ENCODE results near the gene CTDSPL. TPM values are rescaled to one million over a fixed set of nuclear protein-coding genes. Genes with fewer than 3 reads are reported as not detected.

Gene CTDSPL
- total and polyA plus RNA-seq, 5 experiments from 2014 or later = 0.26 to 0.99 (median 0.45) TPM

GRCh38 chr3:37912052-37912733 is 50.5 kb downstream of the CTDSPL start:
- H3K4me3 Mint-ChIP-seq = no peak overlapping the region
- peaks cover 0 to 17% (median 2%) of the 10 kb centered on the region in 9 donors for H3K9me3 Mint-ChIP-seq
- H3K4me1 Mint-ChIP-seq = peaks cover 9 to 15% (median 15%) of the 10 kb centered on the region in 4 donors
- H3K36me3 Mint-ChIP-seq = peaks cover 0 to 7% (median 6%) of the 10 kb centered on the region in 3 donors
- POLR2A ChIA-PET = no interaction called here
- H3K27me3 Mint-ChIP-seq = peaks cover 0 to 1% (median 0%) of the 10 kb centered on the region in 5 donors
- peak overlapping the region in 1 of 10 donors; percentile 70 for H3K27ac Mint-ChIP-seq
- ATAC-seq (no peak), DNase-seq (no peak)

- Mint-ChIP-seq H3K4me3 (no peak overlapping the region), H3K27me3 (peaks cover 0 to 1% (median 0%) of the 10 kb centered on the region in 5 donors), H3K27ac (no peak overlapping the region), H3K4me1 (peaks cover under 1 to 3% (median 1%) of the 10 kb centered on the region in 4 donors), H3K36me3 (peaks cover 0 to 7% (median 6%) of the 10 kb centered on the region in 3 donors), H3K9me3 (peaks cover 0 to 17% (median 2%) of the 10 kb centered on the region in 9 donors)
- DNase-seq (no peak), ATAC-seq (no peak)
- POLR2A ChIA-PET = no interaction called here
Measured at GRCh38 chr3:37913522-37913921, 51.8 kb downstream of the CTDSPL start.

GRCh38 chr3:37916685-37917084 is 55.0 kb downstream of the CTDSPL start:
- H3K9me3 Mint-ChIP-seq = peaks cover 0 to 17% (median 2%) of the 10 kb centered on the region in 9 donors
- H3K4me3 Mint-ChIP-seq = no peak overlapping the region
- no peaks in the 10 kb centered on the region for H3K4me1 Mint-ChIP-seq
- H3K27ac Mint-ChIP-seq = no peak overlapping the region
- peaks cover 0 to 1% (median 0%) of the 10 kb centered on the region in 5 donors for H3K27me3 Mint-ChIP-seq
- DNase-seq (no peak), ATAC-seq (no peak)
- POLR2A ChIA-PET = no interaction called here
- peaks cover 0 to 8% (median 7%) of the 10 kb centered on the region in 3 donors for H3K36me3 Mint-ChIP-seq

GRCh38 chr3:37918627-37919026 is 56.9 kb downstream of the CTDSPL start:
- Mint-ChIP-seq H3K36me3 (peaks cover 0 to 8% (median 7%) of the 10 kb centered on the region in 3 donors), H3K9me3 (peaks cover 0 to 17% (median 2%) of the 10 kb centered on the region in 9 donors), H3K4me3 (no peak overlapping the region), H3K4me1 (peaks cover 6 to 11% (median 7%) of the 10 kb centered on the region in 4 donors), H3K27ac (no peak overlapping the region), H3K27me3 (peaks cover 0 to 1% (median 0%) of the 10 kb centered on the region in 5 donors)
- no peak for DNase-seq
- no peak for ATAC-seq
- POLR2A ChIA-PET = no interaction called here

GRCh38 chr3:37920156-37920699 is 58.5 kb downstream of the CTDSPL start:
- H3K4me3 Mint-ChIP-seq = no peak overlapping the region
- no peaks in the 10 kb centered on the region for H3K27me3 Mint-ChIP-seq
- no peak for DNase-seq
- ATAC-seq = no peak
- peaks cover 6 to 11% (median 7%) of the 10 kb centered on the region in 4 donors for H3K4me1 Mint-ChIP-seq
- no peak overlapping the region for H3K27ac Mint-ChIP-seq
- H3K36me3 Mint-ChIP-seq = peaks cover 0 to 3% (median 3%) of the 10 kb centered on the region in 3 donors
- POLR2A ChIA-PET = no interaction called here
- peaks cover 0 to 7% (median 0%) of the 10 kb centered on the region in 9 donors for H3K9me3 Mint-ChIP-seq

- H3K4me1 Mint-ChIP-seq = peaks cover 6 to 11% (median 7%) of the 10 kb centered on the region in 4 donors
- POLR2A ChIA-PET = no interaction called here
- no peak for DNase-seq
- no peak overlapping the region for H3K27ac Mint-ChIP-seq
- no peak for ATAC-seq
- no peaks in the 10 kb centered on the region for H3K9me3 Mint-ChIP-seq
- H3K27me3 Mint-ChIP-seq = no peaks in the 10 kb centered on the region
- no peak overlapping the region for H3K4me3 Mint-ChIP-seq
- peaks cover 0 to 2% (median 0%) of the 10 kb centered on the region in 3 donors for H3K36me3 Mint-ChIP-seq
Measured at GRCh38 chr3:37921025-37921424, 59.3 kb downstream of the CTDSPL start.

GRCh38 chr3:37922721-37923568 is 61.3 kb downstream of the CTDSPL start:
- Mint-ChIP-seq H3K36me3 (peaks cover 0 to 2% (median 0%) of the 10 kb centered on the region in 3 donors), H3K4me3 (peak overlapping the region in 1 of 10 donors; percentile 12), H3K27me3 (no peaks in the 10 kb centered on the region), H3K4me1 (peaks cover 6 to 11% (median 7%) of the 10 kb centered on the region in 4 donors), H3K27ac (peak overlapping the region in 8 of 10 donors; percentile 3 to 87 (median 52)), H3K9me3 (no peaks in the 10 kb centered on the region)
- ATAC-seq = peak in 1 of 2 donors; percentile 55
- POLR2A ChIA-PET = interaction anchor here (0.5 kb wide), 1 partner anchor 74 kb away, joined by 4 read pairs; no protein-coding TSS in a partner anchor
- peak in 1 of 10 donors; percentile 7 for DNase-seq

- Mint-ChIP-seq H3K4me1 (peaks cover 6 to 11% (median 7%) of the 10 kb centered on the region in 4 donors), H3K4me3 (no peak overlapping the region), H3K27me3 (no peaks in the 10 kb centered on the region), H3K9me3 (no peaks in the 10 kb centered on the region), H3K27ac (peak overlapping the region in 1 of 10 donors; percentile 77), H3K36me3 (peaks cover 0 to 2% (median 0%) of the 10 kb centered on the region in 3 donors)
- DNase-seq = no peak
- ATAC-seq = no peak
- POLR2A ChIA-PET = no interaction called here
Measured at GRCh38 chr3:37923569-37924040, 61.9 kb downstream of the CTDSPL start.

- ATAC-seq (no peak), DNase-seq (no peak)
- Mint-ChIP-seq H3K27me3 (no peaks in the 10 kb centered on the region), H3K4me1 (peaks cover 6 to 11% (median 7%) of the 10 kb centered on the region in 4 donors), H3K9me3 (peaks cover 0 to 7% (median 0%) of the 10 kb centered on the region in 9 donors), H3K4me3 (no peak overlapping the region), H3K36me3 (peaks cover 0 to 6% (median 5%) of the 10 kb centered on the region in 3 donors), H3K27ac (no peak overlapping the region)
- POLR2A ChIA-PET = no interaction called here
Measured at GRCh38 chr3:37924453-37924852, 62.8 kb downstream of the CTDSPL start.

- H3K4me3 Mint-ChIP-seq = no peak overlapping the region
- ATAC-seq = no peak
- peak overlapping the region in 1 of 10 donors; percentile 71 for H3K27ac Mint-ChIP-seq
- peaks cover 0 to 7% (median 6%) of the 10 kb centered on the region in 3 donors for H3K36me3 Mint-ChIP-seq
- no peak for DNase-seq
- POLR2A ChIA-PET = no interaction called here
- no peaks in the 10 kb centered on the region for H3K27me3 Mint-ChIP-seq
- peaks cover 6 to 11% (median 7%) of the 10 kb centered on the region in 4 donors for H3K4me1 Mint-ChIP-seq
- H3K9me3 Mint-ChIP-seq = peaks cover 0 to 8% (median 0%) of the 10 kb centered on the region in 9 donors
Measured at GRCh38 chr3:37925157-37925556, 63.5 kb downstream of the CTDSPL start.

GRCh38 chr3:37926611-37927010 is 64.9 kb downstream of the CTDSPL start:
- Mint-ChIP-seq H3K4me3 (no peak overlapping the region), H3K27me3 (no peaks in the 10 kb centered on the region), H3K27ac (no peak overlapping the region), H3K36me3 (peaks cover 0 to 13% (median 6%) of the 10 kb centered on the region in 3 donors), H3K9me3 (peaks cover 0 to 8% (median 0%) of the 10 kb centered on the region in 9 donors), H3K4me1 (peaks cover 6 to 11% (median 7%) of the 10 kb centered on the region in 4 donors)
- no peak for DNase-seq
- POLR2A ChIA-PET = no interaction called here
- ATAC-seq = no peak

GRCh38 chr3:37930495-37930894 is 68.8 kb downstream of the CTDSPL start:
- POLR2A ChIA-PET = no interaction called here
- Mint-ChIP-seq H3K27me3 (no peaks in the 10 kb centered on the region), H3K9me3 (peaks cover 0 to 8% (median 0%) of the 10 kb centered on the region in 9 donors), H3K4me1 (no peaks in the 10 kb centered on the region), H3K36me3 (peaks cover 0 to 13% (median 6%) of the 10 kb centered on the region in 3 donors), H3K27ac (no peak overlapping the region), H3K4me3 (no peak overlapping the region)
- no peak for ATAC-seq
- DNase-seq = no peak

Measured in naive thymus-derived CD8-positive, alpha-beta T cell (primary cell).